Ovary (tissue), 3 donors: Measurements from ENCODE around the gene MATN3.

ENCODE experiments used
- EP300 ChIP-seq: sonication (generic); formaldehyde crosslinking; IDR thresholded peaks from one replicate; pipeline ENCODE4 v1.6.1; 2017; ENCODE audit warnings: antibody characterized with exemption
- POLR2A ChIP-seq: fragments of 450-650 bp; IDR thresholded peaks from one replicate; pipeline ENCODE4 v1.6.1; 2017; ENCODE audit warnings: antibody characterized with exemption, mild to moderate bottlenecking, moderate library complexity
- TF ChIP-seq, protein P1 (sequence below), 3 donors: fragments of 450-650 bp in 2 of 3; fragments of 200-600 bp in 1 of 3; IDR thresholded peaks; one replicate each; pipeline versions ENCODE4 v1.5.1 to v1.8.0; 2016 to 2022; ENCODE audit warnings: antibody characterized with exemption in 3 of 3, mild to moderate bottlenecking in 1 of 3
- donor health status: DM: no; HTN: no; CAD: no.

GRCh38 chr2:20051532-20052228 is 39.2 kb upstream of the MATN3 start, which contains the start of gene LAPTM4A:
- TF ChIP-seq POLR2A (peak; percentile 87), EP300 (peak; percentile 93)
- TF ChIP-seq, protein P1, sequence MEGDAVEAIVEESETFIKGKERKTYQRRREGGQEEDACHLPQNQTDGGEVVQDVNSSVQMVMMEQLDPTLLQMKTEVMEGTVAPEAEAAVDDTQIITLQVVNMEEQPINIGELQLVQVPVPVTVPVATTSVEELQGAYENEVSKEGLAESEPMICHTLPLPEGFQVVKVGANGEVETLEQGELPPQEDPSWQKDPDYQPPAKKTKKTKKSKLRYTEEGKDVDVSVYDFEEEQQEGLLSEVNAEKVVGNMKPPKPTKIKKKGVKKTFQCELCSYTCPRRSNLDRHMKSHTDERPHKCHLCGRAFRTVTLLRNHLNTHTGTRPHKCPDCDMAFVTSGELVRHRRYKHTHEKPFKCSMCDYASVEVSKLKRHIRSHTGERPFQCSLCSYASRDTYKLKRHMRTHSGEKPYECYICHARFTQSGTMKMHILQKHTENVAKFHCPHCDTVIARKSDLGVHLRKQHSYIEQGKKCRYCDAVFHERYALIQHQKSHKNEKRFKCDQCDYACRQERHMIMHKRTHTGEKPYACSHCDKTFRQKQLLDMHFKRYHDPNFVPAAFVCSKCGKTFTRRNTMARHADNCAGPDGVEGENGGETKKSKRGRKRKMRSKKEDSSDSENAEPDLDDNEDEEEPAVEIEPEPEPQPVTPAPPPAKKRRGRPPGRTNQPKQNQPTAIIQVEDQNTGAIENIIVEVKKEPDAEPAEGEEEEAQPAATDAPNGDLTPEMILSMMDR (IDR thresholded peaks at IDR 0.05), result peak in 2 of 3 donors; percentile 38 to 45
